ENCODE results near the gene CTDSP2. TPM values are rescaled to one million over a fixed set of nuclear protein-coding genes. Genes with fewer than 3 reads are reported as not detected.

CTDSP2 gene
- total and polyA plus RNA-seq, 2 of the 8 experiments (the other 6 are each of a cell fraction or from before 2014, with no cell fraction given), result 71.3 to 91.7 TPM

DNA sequence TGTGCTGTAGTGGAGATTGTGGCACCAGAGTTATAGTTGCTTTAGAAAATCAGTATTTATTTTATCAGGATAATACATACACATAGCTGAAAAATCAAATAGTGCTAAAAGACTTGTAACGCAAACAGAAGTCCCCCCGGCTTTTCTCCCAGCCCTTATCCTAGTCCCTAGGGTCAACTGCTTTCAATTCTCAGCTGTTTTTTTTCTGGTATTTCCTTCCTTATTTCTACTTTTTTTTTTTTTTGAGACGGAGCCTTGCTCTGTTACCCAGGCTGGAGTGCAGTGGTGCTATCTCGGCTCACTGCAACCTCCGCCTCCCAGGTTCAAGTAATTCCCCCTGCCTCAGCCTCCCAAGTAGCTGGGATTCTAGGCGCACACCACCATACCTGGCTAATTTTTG, 8.4 kb upstream of the CTDSP2 start (continued):
- TF ChIP-seq, protein P1, sequence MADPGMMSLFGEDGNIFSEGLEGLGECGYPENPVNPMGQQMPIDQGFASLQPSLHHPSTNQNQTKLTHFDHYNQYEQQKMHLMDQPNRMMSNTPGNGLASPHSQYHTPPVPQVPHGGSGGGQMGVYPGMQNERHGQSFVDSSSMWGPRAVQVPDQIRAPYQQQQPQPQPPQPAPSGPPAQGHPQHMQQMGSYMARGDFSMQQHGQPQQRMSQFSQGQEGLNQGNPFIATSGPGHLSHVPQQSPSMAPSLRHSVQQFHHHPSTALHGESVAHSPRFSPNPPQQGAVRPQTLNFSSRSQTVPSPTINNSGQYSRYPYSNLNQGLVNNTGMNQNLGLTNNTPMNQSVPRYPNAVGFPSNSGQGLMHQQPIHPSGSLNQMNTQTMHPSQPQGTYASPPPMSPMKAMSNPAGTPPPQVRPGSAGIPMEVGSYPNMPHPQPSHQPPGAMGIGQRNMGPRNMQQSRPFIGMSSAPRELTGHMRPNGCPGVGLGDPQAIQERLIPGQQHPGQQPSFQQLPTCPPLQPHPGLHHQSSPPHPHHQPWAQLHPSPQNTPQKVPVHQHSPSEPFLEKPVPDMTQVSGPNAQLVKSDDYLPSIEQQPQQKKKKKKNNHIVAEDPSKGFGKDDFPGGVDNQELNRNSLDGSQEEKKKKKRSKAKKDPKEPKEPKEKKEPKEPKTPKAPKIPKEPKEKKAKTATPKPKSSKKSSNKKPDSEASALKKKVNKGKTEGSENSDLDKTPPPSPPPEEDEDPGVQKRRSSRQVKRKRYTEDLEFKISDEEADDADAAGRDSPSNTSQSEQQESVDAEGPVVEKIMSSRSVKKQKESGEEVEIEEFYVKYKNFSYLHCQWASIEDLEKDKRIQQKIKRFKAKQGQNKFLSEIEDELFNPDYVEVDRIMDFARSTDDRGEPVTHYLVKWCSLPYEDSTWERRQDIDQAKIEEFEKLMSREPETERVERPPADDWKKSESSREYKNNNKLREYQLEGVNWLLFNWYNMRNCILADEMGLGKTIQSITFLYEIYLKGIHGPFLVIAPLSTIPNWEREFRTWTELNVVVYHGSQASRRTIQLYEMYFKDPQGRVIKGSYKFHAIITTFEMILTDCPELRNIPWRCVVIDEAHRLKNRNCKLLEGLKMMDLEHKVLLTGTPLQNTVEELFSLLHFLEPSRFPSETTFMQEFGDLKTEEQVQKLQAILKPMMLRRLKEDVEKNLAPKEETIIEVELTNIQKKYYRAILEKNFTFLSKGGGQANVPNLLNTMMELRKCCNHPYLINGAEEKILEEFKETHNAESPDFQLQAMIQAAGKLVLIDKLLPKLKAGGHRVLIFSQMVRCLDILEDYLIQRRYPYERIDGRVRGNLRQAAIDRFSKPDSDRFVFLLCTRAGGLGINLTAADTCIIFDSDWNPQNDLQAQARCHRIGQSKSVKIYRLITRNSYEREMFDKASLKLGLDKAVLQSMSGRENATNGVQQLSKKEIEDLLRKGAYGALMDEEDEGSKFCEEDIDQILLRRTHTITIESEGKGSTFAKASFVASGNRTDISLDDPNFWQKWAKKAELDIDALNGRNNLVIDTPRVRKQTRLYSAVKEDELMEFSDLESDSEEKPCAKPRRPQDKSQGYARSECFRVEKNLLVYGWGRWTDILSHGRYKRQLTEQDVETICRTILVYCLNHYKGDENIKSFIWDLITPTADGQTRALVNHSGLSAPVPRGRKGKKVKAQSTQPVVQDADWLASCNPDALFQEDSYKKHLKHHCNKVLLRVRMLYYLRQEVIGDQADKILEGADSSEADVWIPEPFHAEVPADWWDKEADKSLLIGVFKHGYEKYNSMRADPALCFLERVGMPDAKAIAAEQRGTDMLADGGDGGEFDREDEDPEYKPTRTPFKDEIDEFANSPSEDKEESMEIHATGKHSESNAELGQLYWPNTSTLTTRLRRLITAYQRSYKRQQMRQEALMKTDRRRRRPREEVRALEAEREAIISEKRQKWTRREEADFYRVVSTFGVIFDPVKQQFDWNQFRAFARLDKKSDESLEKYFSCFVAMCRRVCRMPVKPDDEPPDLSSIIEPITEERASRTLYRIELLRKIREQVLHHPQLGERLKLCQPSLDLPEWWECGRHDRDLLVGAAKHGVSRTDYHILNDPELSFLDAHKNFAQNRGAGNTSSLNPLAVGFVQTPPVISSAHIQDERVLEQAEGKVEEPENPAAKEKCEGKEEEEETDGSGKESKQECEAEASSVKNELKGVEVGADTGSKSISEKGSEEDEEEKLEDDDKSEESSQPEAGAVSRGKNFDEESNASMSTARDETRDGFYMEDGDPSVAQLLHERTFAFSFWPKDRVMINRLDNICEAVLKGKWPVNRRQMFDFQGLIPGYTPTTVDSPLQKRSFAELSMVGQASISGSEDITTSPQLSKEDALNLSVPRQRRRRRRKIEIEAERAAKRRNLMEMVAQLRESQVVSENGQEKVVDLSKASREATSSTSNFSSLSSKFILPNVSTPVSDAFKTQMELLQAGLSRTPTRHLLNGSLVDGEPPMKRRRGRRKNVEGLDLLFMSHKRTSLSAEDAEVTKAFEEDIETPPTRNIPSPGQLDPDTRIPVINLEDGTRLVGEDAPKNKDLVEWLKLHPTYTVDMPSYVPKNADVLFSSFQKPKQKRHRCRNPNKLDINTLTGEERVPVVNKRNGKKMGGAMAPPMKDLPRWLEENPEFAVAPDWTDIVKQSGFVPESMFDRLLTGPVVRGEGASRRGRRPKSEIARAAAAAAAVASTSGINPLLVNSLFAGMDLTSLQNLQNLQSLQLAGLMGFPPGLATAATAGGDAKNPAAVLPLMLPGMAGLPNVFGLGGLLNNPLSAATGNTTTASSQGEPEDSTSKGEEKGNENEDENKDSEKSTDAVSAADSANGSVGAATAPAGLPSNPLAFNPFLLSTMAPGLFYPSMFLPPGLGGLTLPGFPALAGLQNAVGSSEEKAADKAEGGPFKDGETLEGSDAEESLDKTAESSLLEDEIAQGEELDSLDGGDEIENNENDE (IDR thresholded peaks at IDR 0.05; ENCODE audit: insufficient replicate concordance, low read length), result no peak
- TF ChIP-seq ATF2 (IDR thresholded peaks at IDR 0.05; ENCODE audit: low read length) (no peak), PHF8 (conservative IDR thresholded peaks at IDR 0.05; ENCODE audit: low read depth, low read length) (no peak), ZNF274 (IDR thresholded peaks at IDR 0.05; ENCODE audit: borderline replicate concordance, extremely low read depth, low read length) (no peak), BCL11A (IDR thresholded peaks at IDR 0.05; ENCODE audit: low read depth in 2 of 2, low read length in 2 of 2) (no peak), SIN3A (conservative IDR thresholded peaks at IDR 0.05 in 1 of 2, IDR thresholded peaks at IDR 0.05 in 1 of 2; ENCODE audit: low read depth in 1 of 2, low read length in 2 of 2) (no peak), TBP (IDR thresholded peaks at IDR 0.05; ENCODE audit: low read depth, low read length) (no peak)

Measured in H1 (cell line).